IMR-90 (cell line): ENCODE data around the gene GNG12. TPM values are rescaled to one million over a fixed set of nuclear protein-coding genes. Genes with fewer than 3 reads are reported as not detected.

Experiments used
- ATAC-seq: fragments of 200-7000 bp; cut with Tn5 transposase; 2 replicates; pipeline ENCODE4 v1.9.1; 2020; ENCODE audit warnings: low read depth, mild to moderate bottlenecking, moderate library complexity
- BruUV-seq: library from RNA; stranded (reverse); fragments of 400-500 nt; replicated peaks from 2 replicates; lab custom pipeline; 2021; lab: Mats Ljungman, UMichigan
- CTCF ChIA-PET: fragments of 300-600 bp; formaldehyde crosslinking; extraction: SDS; loops from one replicate; lab custom pipeline; 2021; ENCODE audit warnings: antibody characterized with exemption; lab: Yijun Ruan, JAX
- POLR2A ChIA-PET: fragments of 300-600 bp; sonication (Branson Sonifier 250); formaldehyde crosslinking; loops from one replicate; lab custom pipeline; 2022; ENCODE audit warnings: antibody characterized with exemption; ENCODE audit not compliant: unreplicated experiment; lab: Charles Lee
- DNase-seq: peaks from one replicate; pipeline ENCODE4 v3.0.0; 2013
- H2AFZ ChIP-seq: replicated peaks from 2 replicates; pipeline ENCODE3; 2013; ENCODE audit warnings: low read length, mild to moderate bottlenecking; ENCODE audit not compliant: poor library complexity
- H2AK5ac ChIP-seq: 2 replicates; pipeline ENCODE4 v1.6.1; 2013; ENCODE audit warnings: low read depth, low read length, inconsistent platforms
- H2AK9ac ChIP-seq: replicated peaks from 2 replicates; pipeline ENCODE3; 2013; ENCODE audit warnings: mild to moderate bottlenecking, low read depth, low read length, moderate library complexity; ENCODE audit not compliant: poor library complexity
- H2BK120ac ChIP-seq: 2 replicates; pipeline ENCODE4 v1.6.1; 2013; ENCODE audit warnings: low read depth, low read length, inconsistent platforms
- H2BK15ac ChIP-seq: 3 replicates; pipeline ENCODE4 v1.6.1; 2013; ENCODE audit warnings: low read depth, low read length, inconsistent platforms
- H2BK20ac ChIP-seq: 2 replicates; pipeline ENCODE4 v1.6.1; 2013; ENCODE audit warnings: low read depth, mild to moderate bottlenecking, inconsistent platforms, low read length, moderate library complexity
- H2BK5ac ChIP-seq: 2 replicates; pipeline ENCODE4 v1.6.1; 2013; ENCODE audit warnings: mild to moderate bottlenecking, low read depth, low read length, inconsistent platforms; ENCODE audit not compliant: poor library complexity, severe bottlenecking
- H3K14ac ChIP-seq: replicated peaks from 2 replicates; pipeline ENCODE4 v1.6.1; 2013; ENCODE audit warnings: low read depth, low read length, inconsistent platforms
- H3K18ac ChIP-seq: 2 replicates; pipeline ENCODE4 v1.6.1; 2013; ENCODE audit warnings: low read depth, low read length, control low read depth
- H3K23ac ChIP-seq: 2 replicates; pipeline ENCODE4 v1.6.1; 2013; ENCODE audit warnings: low read depth, low read length, inconsistent platforms
- H3K27ac ChIP-seq: 2 replicates; pipeline ENCODE4 v1.5.1; 2013; ENCODE audit warnings: mild to moderate bottlenecking, control low read depth, low read length; ENCODE audit not compliant: insufficient read depth
- H3K27me3 ChIP-seq: 2 replicates; pipeline ENCODE4 v1.6.1; 2013; ENCODE audit warnings: low read length; ENCODE audit not compliant: control insufficient read depth, insufficient read depth
- H3K36me3 ChIP-seq: 2 replicates; pipeline ENCODE4 v1.6.1; 2013; ENCODE audit warnings: low read length, mixed read lengths; ENCODE audit not compliant: control insufficient read depth, insufficient read depth
- H3K4ac ChIP-seq: 2 replicates; pipeline ENCODE4 v1.6.1; 2013; ENCODE audit warnings: low read depth, low read length, inconsistent platforms
- H3K4me1 ChIP-seq: 2 replicates; pipeline ENCODE4 v1.6.1; 2013; ENCODE audit warnings: low read length, mixed read lengths; ENCODE audit not compliant: control insufficient read depth, insufficient read depth
- H3K4me2 ChIP-seq: 2 replicates; pipeline ENCODE4 v1.6.1; 2013; ENCODE audit warnings: low read depth, mild to moderate bottlenecking, control low read depth, low read length, moderate library complexity
- H3K4me3 ChIP-seq: 2 replicates; pipeline ENCODE4 v1.5.1; 2013; ENCODE audit warnings: low read depth, mild to moderate bottlenecking, control low read depth, low read length, moderate library complexity; ENCODE audit not compliant: insufficient read depth
- H3K56ac ChIP-seq: 2 replicates; pipeline ENCODE4 v1.6.1; 2013; ENCODE audit warnings: low read length, inconsistent platforms; ENCODE audit not compliant: insufficient read depth; ENCODE audit errors: extremely low read depth
- H3K79me1 ChIP-seq, 2 experiments: 2 replicates each; pipeline ENCODE4 v1.6.1; 2013; ENCODE audit warnings: low read length in 2 of 2, inconsistent platforms in 1 of 2, low read depth in 1 of 2
- H3K9ac ChIP-seq: 2 replicates; pipeline ENCODE4 v1.6.1; 2013; ENCODE audit warnings: low read depth, low read length, control low read depth
- H3K9me1 ChIP-seq: 2 replicates; pipeline ENCODE4 v1.6.1; 2013; ENCODE audit warnings: low read length, inconsistent platforms; ENCODE audit not compliant: insufficient read depth
- H3K9me3 ChIP-seq: 2 replicates; pipeline ENCODE4 v1.6.1; 2013; ENCODE audit warnings: low read length; ENCODE audit not compliant: control insufficient read depth, insufficient read depth
- H4K20me1 ChIP-seq: 2 replicates; pipeline ENCODE4 v1.6.1; 2013; ENCODE audit warnings: low read length, inconsistent platforms; ENCODE audit not compliant: insufficient read depth
- H4K5ac ChIP-seq: 2 replicates; pipeline ENCODE4 v1.6.1; 2013; ENCODE audit warnings: mild to moderate bottlenecking, low read depth, low read length, control low read depth
- H4K8ac ChIP-seq, 2 experiments: 2 replicates each; pipeline ENCODE4 v1.6.1; 2013; ENCODE audit warnings: low read depth in 2 of 2, low read length in 2 of 2, control low read depth in 1 of 2, inconsistent platforms in 1 of 2
- H4K91ac ChIP-seq: 2 replicates; pipeline ENCODE4 v1.6.1; 2013; ENCODE audit warnings: low read depth, low read length, inconsistent platforms; ENCODE audit not compliant: insufficient read depth
- BHLHE40 ChIP-seq: fragments of 150-350 bp; IDR thresholded peaks from 2 replicates; pipeline ENCODE4 v1.6.1; 2016; ENCODE audit warnings: mild to moderate bottlenecking, low read depth, low read length
- CEBPB ChIP-seq: IDR thresholded peaks from 2 replicates; pipeline ENCODE4 v1.6.1; 2012; ENCODE audit warnings: low read depth, low read length, improper control_type of control experiment
- CHD1 ChIP-seq: IDR thresholded peaks from 2 replicates; pipeline ENCODE4 v1.6.1; 2012; ENCODE audit warnings: low read depth, low read length, improper control_type of control experiment
- CTCF ChIP-seq: conservative IDR thresholded peaks from 2 replicates; pipeline ENCODE4 v1.5.1; 2012; ENCODE audit warnings: mild to moderate bottlenecking, low read depth, low read length, improper control_type of control experiment
- ELK1 ChIP-seq: fragments of 150-350 bp; IDR thresholded peaks from 2 replicates; pipeline ENCODE4 v1.6.1; 2016; ENCODE audit warnings: low read depth, mild to moderate bottlenecking, low read length, moderate library complexity, borderline replicate concordance
- FOS ChIP-seq: fragments of 150-350 bp; IDR thresholded peaks from 2 replicates; pipeline ENCODE4 v1.6.1; 2016; ENCODE audit warnings: low read depth, low read length
- MAFK ChIP-seq: IDR thresholded peaks from 2 replicates; pipeline ENCODE4 v1.6.1; 2012; ENCODE audit warnings: low read depth, low read length, improper control_type of control experiment
- MAZ ChIP-seq: IDR thresholded peaks from 2 replicates; pipeline ENCODE4 v1.6.1; 2012; ENCODE audit warnings: low read depth, mild to moderate bottlenecking, low read length, improper control_type of control experiment, moderate library complexity, borderline replicate concordance
- MXI1 ChIP-seq: IDR thresholded peaks from 2 replicates; pipeline ENCODE4 v1.6.1; 2012; ENCODE audit warnings: low read depth, mild to moderate bottlenecking, low read length, moderate library complexity, borderline replicate concordance
- NFE2L2 ChIP-seq: fragments of 150-350 bp; IDR thresholded peaks from 2 replicates; pipeline ENCODE4 v1.6.1; 2016; ENCODE audit warnings: low read depth, mild to moderate bottlenecking, low read length
- POLR2A ChIP-seq: IDR thresholded peaks from 2 replicates; pipeline ENCODE4 v1.6.1; 2012; ENCODE audit warnings: mild to moderate bottlenecking, low read depth, low read length
- RAD21 ChIP-seq: IDR thresholded peaks from 2 replicates; pipeline ENCODE4 v1.6.1; 2012; ENCODE audit warnings: low read length, improper control_type of control experiment
- RCOR1 ChIP-seq: IDR thresholded peaks from 2 replicates; pipeline ENCODE4 v1.6.1; 2012; ENCODE audit warnings: mild to moderate bottlenecking, low read length, improper control_type of control experiment; ENCODE audit not compliant: insufficient replicate concordance
- RFX5 ChIP-seq: IDR thresholded peaks from 2 replicates; pipeline ENCODE4 v1.8.0; 2012; ENCODE audit warnings: low read depth, mild to moderate bottlenecking, low read length, moderate library complexity
- SMC3 ChIP-seq: fragments of 150-350 bp; IDR thresholded peaks from 2 replicates; pipeline ENCODE4 v1.6.1; 2016; ENCODE audit warnings: low read depth, mild to moderate bottlenecking, antibody characterized with exemption, low read length, moderate library complexity
- USF2 ChIP-seq: fragments of 150-350 bp; IDR thresholded peaks from 2 replicates; pipeline ENCODE4 v1.6.1; 2017; ENCODE audit warnings: mild to moderate bottlenecking, antibody characterized with exemption, low read length, low read depth
- WGBS, 2 experiments: methylation state at CpG; one replicate each; pipeline versions ENCODE4 v1.1.5 to v1.1.7; 2013; ENCODE audit warnings: missing lambda C conversion rate in 2 of 2; ENCODE audit not compliant: insufficient read length in 1 of 2; ENCODE audit errors: extremely low coverage in 2 of 2; 5-methylcytosine and 5-hydroxymethylcytosine counted together
- dilution Hi-C: fragments of 300-500 bp; cut with HindIII; formaldehyde crosslinking; loops from one replicate; pipeline ENCODE4 v1.14.3; 2018; ENCODE audit warnings: low sequenced_read_pairs; ENCODE audit not compliant: unreplicated experiment
- in situ Hi-C: fragments of 300-500 bp; cut with MboI; formaldehyde crosslinking; loops from 3 replicates; pipeline ENCODE4 v1.14.3; 2019; ENCODE audit warnings: low sequenced_read_pairs, inconsistent platforms, mixed read lengths
- intact Hi-C: fragments of 100-400 bp; cut with micrococcal nuclease; formaldehyde crosslinking; loops from 2 replicates; pipeline ENCODE4 v1.10.0; 2022
- polyA plus RNA-seq, 3 experiments: library from polyadenylated mRNA; depleted of rRNA; stranded (reverse); fragments of >200 nt; gene quantifications; 2 replicates each; pipeline ENCODE4 v1.2.3, GENCODE V29; 2012; ENCODE audit warnings: low replicate concordance in 1 of 3
- total RNA-seq: library from RNA; depleted of rRNA; stranded (reverse); fragments of >200 nt; gene quantifications from 2 replicates; pipeline ENCODE4 v1.2.3, GENCODE V29; 2012

GNG12 gene
- total and polyA plus RNA-seq, 2 of the 4 experiments (the other 2 are of a cell fraction): 92.3 to 132 TPM

- no peak overlapping the region for H3K56ac ChIP-seq
- ATAC-seq (no peak), DNase-seq (no peak)
- H3K9ac ChIP-seq: no peak overlapping the region
- H3K4me3 ChIP-seq: no peak overlapping the region
- TF ChIP-seq RAD21 (no peak), SMC3 (no peak), FOS (no peak), MAZ (no peak), MAFK (no peak), RFX5 (no peak), CEBPB (no peak), NFE2L2 (no peak), CTCF (no peak), ELK1 (no peak), USF2 (no peak), RCOR1 (no peak), MXI1 (no peak), BHLHE40 (no peak), CHD1 (no peak), POLR2A (no peak)
- WGBS, 2 experiments: 100% methylated on average over 4 of the region's 8 CpGs; no CpG with 5 or more reads in 1 of the 2 experiments
- peaks cover 18% of the 10 kb centered on the region for H3K36me3 ChIP-seq
- no peak overlapping the region; a peak in 1 of 4 replicates for H4K8ac ChIP-seq
- no peak overlapping the region for H4K5ac ChIP-seq
- no peak overlapping the region for H2BK15ac ChIP-seq
- no peak overlapping the region for H2AK9ac ChIP-seq
- H3K14ac ChIP-seq: no peak overlapping the region
- no peak overlapping the region for H3K4ac ChIP-seq
- H3K27me3 ChIP-seq: no peaks in the 10 kb centered on the region
- peaks cover 32% of the 10 kb centered on the region for H3K9me1 ChIP-seq
- intact Hi-C loops: loop anchor here (5.0 kb wide), 1 partner anchor 549 kb away; no protein-coding TSS in a partner anchor
- no peak overlapping the region for H3K23ac ChIP-seq
- POLR2A ChIA-PET: no interaction called here
- peak overlapping the region; percentile 45; the same call in 1 of the 2 replicates for H2AK5ac ChIP-seq
- no peak overlapping the region for H3K4me2 ChIP-seq
- peaks cover 34 to 81% of the 10 kb centered on the region in 2 experiments for H3K79me1 ChIP-seq
- CTCF ChIA-PET: no interaction called here
- H2BK120ac ChIP-seq: peak overlapping the region; percentile 34; the same call in 1 of the 2 replicates
- in situ Hi-C loops: no loop called here
- H2BK5ac ChIP-seq: no peak overlapping the region
- no peaks in the 10 kb centered on the region for H3K9me3 ChIP-seq
- no TSS peak for BruUV-seq
- peaks cover 32% of the 10 kb centered on the region for H3K4me1 ChIP-seq
- H2BK20ac ChIP-seq: no peak overlapping the region
- peaks cover 16% of the 10 kb centered on the region; the same call in 1 of the 2 replicates for H4K20me1 ChIP-seq
- H3K18ac ChIP-seq: no peak overlapping the region
- H2AFZ ChIP-seq: no peak overlapping the region
- H3K27ac ChIP-seq: no peak overlapping the region
- H4K91ac ChIP-seq: no peak overlapping the region
- dilution Hi-C loops: no loop called here
Observed at GRCh38 chr1:67708606-67709005, 124.7 kb downstream of the GNG12 start.
